Stimulated activated CD8-positive, alpha-beta memory T cell treated with anti-CD3 and anti-CD28 coated beads, Interleukin-2, amount 100 ng/mL, for 48 hours (primary cell): ENCODE data around the gene VOPP1.

ENCODE experiments used
- DNase-seq, 2 donors: peaks; one replicate each; pipeline ENCODE4 v3.0.0-alpha.2; 2020; ENCODE audit warnings: low read depth in 2 of 2

The VOPP1 gene

DNA sequence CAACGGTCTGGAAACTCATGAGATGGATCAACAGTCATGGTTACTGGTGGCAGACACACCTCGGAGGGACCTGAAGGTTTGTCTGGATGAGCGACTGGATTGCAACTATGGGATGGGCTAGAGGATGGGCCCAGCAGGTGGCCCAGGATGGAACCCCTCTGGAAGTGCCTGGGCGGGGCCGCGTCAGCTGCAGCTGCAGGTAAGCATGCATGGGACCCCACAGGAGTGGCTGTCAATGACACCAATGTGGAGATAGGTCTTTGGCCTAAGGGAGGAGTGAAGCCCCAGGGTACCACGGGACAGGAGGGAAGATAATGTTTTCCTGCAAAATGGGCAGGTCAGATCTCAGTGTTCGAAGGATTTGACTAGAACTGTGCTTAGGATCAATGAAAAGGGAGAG, 103.8 kb downstream of the VOPP1 start:
- no peak for DNase-seq

DNA sequence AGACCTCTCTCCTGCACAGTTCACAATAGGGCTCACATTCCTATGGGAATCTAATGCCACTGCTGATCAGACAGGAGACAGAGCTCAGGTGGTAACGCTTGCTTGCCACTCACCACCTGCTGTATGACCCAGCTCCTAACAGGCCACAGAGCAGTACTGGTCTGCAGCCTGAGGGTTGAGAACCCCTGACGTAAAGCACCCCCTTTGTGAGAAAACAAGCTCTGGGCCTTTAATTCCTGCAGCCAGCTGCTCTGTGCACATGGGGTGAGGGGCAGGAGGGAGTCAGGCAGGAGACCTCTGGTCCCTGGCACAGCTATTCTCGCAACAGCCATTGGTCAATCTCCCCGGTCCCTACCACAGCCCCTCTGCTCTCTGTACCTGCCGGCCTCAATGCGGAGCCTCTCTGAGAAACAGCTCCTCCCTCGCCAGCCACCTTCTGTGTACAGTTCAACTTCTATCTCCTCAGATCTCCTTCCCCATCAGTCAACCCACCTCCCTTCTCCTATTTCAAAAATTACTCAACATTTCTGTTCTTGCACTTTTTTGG, 105.2 kb downstream of the VOPP1 start:
- DNase-seq, result no peak

DNA sequence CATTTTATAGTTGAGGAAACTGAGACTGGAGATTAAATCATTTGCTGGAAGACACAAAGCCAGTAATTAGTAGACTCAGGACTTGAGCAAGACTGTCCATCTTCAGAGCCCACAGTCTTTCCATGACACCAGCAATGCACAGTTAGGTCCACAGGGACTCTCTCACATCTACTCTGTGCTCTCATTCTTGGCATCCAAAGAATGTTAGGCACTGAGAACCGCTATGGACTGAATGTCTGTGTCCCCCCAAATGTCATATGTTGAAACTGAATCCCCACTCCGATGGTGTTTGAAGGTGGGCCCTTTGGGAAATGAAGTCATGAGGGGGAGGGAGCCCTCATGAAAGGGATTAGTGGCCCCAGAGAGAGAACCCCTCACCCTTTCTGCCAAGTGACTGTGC, 106.6 kb downstream of the VOPP1 start:
- DNase-seq, result no peak

DNA sequence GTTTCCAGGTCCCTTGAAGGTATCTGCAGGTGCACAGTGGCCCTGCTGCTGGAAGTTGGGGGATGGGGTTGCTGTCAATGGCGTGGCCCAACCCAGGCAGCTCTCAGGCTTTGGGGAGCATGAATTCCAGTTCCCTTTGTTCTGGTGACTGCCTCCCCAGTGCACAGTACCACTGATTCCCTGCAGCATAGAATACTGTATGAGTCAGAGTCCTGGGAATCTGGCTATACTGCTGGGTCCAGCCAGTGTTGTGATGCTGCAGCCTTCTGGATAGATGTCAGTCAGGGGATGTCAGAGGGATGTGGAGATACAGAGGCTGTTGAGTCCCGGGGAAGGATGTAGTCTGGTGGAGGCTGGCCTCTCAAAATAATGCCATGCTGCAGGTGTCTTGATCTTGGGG, 107.9 kb downstream of the VOPP1 start:
- DNase-seq, result no peak

DNA sequence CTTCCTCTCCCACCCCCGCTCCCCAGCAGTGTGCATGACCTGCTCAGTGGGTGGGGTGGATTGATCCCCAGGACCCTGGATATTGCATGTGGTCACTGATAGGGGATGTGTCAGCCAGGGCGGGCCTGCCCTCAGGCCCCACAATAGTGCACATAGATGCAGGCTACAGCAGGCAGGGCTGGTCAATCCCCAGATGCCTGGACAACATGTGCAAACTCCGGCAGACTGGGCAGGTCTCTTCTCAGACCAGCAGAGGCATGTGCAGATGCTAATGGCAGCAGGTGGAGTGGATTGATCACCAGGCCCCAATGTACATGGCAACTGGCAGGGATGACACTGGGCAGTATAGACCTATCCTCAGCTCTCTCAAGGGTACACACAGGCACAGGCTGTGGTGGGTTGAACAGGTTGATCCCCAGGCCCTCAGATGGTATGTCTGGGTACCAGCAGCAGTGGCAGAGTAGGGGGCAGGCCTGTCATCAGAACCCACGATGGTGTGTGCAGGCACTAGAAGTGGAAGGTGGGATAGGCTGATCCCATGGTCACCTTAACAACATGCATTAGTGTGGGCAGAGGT, 108.5 kb downstream of the VOPP1 start:
- no peak for DNase-seq

DNA sequence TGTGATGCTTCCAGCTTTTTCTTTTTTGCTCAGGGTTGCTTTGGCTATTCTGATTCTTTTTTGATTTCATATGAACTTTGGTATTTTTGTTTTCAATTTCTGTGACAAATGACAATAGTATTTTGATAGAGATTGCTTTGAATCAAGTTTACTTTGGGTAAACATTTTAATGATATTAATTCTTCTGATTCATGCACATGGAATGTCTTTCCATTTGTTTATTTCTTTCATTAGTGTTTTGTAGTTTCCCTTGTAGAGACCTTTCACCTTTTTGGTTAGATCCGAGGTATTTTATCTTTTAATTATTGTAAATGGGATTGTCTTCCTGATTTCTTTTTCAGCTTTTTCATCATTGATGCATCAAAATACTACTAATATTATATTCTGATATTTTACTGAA, 114.0 kb downstream of the VOPP1 start:
- DNase-seq, result no peak

DNA sequence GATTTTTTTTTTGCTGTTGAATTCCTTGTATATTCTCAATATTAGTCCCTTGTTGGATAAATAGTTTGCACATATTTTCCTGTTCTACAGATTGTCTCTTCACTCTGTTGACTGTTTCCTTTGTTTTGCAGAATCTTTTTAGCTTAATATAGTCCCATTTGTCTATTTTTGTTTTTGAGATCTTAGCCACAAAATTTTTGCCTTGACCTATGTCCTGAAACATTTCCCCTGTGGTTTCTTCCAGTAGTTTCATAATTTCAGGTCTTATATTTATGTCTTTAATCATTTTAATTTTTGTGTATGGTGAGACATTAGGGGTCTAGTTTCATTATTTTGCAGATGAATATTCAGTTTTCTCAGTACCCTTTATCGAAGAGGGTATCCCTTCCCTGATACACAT, 114.5 kb downstream of the VOPP1 start:
- DNase-seq, result no peak

DNA sequence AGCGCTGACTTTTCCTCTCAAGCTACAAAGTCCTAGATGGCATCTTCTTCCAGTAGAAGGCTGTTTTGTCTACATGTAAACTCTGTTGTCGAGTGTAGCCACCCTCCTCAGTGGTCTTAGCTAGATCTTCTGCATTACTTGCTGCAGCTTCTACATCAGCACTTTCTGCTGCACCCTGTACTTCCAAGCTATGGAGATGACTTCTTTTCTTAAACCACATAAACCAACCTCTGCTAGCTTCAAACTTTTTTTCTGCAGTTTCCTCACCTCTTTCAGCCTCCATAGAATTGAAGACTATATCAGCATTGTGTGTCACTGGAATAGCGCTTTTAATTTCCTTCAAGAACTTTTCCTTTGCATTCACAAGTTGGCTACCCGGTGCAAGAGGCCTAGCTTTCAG, 119.3 kb downstream of the VOPP1 start:
- DNase-seq, result no peak

DNA sequence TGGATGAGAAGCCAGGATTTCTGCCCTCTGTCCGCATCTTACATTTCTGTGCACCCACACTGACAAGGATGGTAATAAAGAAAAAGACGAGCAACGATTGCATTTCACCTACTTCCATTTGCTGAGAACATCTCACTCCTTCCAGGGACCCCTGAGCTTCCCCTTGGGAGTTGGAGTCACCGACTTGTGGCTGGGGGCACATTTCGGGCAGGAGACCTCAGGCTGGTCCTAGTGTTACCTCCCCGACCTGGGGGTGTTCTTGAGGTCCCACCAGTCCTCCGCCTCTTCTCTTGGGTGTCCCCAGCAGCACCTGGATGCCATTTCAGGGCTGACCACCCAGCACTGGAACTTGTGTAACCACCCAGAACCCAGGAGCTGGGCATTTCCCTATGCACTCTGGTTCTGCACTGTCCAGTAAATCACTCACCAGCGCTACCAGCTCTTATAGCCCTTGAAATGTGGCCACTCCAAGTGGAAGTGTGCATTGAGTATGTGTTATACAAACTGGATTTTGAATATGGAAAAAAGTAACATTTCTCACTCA, 122.2 kb downstream of the VOPP1 start:
- no peak for DNase-seq

DNA sequence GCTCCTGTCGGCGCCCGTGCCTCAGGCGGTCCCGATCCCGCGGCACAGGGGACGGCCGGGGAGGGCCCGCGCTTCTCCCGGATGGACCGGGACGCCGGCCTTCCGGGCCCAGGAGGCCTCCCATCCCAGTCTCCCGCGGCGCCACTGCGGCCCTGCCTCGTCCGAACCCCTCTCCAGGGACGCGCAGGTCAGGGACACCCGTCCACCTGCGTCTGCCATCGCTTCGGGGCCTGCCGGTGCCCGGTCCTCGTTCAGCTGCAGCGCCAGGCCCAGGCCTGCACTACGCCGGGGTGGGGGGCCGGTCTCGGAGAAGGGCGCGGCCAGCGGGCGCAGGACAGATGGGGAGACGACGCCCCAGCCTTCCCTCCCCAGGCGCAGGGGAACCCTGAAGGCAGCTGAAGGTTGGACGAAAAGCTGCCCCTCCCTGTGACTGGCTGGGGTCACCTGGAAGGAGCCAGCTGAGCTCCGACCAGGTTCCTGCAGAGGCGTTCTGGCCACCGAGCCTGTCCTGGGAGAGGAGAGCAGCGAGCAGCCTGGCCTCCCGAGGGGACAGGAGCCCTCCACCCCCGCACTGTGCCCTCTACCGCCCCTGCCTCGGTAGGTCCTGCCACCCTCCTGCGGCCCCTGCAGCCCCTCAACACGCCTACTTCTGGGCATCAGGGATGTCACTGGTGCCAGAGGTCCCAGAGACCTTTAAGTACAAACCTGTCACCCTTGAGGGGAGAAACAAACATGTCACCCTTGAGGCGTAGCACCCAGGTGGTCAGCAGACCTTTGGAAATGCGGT, 122.9 kb downstream of the VOPP1 start:
- no peak for DNase-seq

DNA sequence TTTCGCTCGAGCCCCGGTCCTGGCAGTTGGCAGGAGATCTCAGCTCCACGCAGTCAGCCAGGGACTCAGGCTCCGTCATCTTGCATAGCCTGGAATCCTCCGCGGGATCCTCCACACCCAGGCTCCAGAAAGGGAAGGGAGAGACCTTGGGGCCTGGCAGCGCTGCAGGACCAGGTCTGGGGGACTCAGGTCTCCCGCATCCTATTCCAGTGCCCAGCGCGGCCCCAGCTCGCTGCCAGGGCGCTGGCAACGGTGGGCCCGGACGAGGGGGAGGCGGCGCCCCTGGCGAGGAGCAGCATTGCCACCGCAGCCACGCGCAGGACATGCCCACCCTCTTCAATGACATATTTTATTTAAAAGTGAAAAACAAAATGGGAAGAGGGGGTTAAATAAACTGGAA, 123.8 kb downstream of the VOPP1 start:
- no peak for DNase-seq

DNA sequence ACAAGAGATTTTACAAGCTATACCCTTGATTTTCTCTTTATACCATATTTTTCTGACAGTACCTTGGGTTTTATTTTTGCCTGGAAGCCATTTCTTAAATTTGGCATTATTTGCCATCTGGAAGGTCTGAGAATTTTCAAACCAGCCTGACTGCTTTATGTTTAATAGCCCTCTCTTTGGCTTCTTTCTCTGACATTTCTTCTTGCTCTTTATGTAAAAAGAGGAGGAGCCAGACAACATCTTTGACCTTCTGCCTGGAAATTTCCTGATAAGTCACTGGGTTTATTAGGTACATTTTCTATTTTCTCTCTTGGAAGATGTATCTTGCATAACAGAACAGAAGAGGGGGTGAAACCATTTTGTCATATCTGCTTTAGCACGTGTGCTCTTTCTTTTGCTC, 127.5 kb downstream of the VOPP1 start:
- no peak for DNase-seq

DNA sequence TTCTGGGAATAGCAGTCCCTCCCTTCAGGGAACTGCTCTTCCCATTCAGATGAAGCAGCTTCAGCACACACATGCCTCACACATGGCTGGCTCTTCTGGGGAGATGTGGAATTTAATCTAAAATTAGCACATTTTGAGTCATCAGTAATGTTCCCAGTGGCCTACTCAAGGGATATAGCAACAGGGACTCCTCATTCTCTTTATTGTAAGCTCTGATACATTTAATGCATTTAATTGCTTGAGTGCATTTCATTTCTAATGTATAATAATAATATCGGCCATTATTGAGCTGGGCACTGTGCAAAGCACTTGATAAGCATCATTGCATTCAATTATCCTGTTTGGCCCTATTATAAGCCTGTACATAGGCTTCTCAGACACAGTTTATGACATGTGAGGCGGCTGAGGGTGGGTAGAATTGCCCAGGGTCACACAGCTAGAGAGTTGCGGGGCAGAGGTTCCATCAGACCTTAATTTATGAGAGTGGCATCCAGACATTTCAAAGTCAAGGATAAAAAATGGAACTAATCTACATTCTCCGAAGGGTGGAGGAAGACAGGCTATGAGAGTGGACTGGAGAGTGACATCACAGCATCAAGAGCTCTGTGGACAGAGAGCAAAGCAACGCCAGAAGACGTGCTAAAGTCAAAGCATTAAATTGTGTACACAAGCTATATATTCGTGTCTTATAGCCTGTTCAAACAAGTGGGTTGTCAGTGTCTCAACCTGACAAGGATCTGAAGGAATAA, 130.4 kb downstream of the VOPP1 start:
- no peak for DNase-seq

DNA sequence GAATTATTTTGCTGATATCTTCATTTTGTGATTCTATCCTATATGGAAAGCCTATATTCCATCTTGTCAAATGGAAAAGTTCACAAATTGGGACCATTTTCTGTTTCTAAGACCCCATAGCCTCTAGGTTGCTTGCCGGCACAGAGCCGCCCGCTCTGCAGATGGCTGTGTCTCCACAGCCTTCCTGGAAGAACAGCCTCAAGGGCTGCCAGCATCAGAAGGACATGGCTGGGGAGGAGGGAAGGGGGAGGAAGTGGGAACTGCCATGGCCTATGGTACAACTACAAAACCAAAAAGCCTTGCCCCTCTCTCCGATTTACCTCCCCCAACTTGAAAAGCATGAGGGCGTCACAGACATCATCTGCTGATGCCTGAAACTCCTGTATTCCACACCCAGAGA, 131.3 kb downstream of the VOPP1 start:
- DNase-seq, result no peak

DNA sequence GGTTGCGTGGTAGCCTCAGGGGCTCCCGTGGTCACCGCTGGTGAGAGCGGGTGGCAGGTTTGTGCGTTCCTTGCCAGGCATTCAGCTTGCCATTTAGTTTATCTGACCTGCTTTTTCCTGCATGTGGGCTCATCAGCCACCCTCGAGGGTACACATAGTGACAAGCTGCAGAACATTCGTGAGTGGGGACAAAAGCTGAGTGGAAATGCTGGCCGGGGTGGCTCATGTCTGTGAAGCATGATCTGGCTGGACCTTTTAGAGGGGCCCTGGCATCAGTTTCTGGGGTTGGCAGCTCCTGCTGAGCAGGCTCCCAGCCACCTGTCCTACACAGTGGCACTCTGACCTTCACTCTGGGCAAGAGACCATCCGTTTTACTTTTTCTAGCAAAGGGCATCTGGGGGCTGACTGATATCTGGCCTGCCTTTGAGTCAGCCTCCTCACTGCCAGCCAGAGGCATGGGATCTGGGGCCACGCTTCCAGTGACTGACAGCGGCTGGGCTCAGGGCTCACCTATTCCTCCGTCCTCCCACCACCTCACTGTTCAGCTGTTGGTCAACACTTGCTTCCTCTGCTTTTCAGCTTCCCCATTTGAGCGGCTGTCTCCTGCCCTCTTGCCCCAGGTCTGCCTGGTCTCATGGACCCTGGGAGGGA, 132.1 kb downstream of the VOPP1 start:
- no peak for DNase-seq

DNA sequence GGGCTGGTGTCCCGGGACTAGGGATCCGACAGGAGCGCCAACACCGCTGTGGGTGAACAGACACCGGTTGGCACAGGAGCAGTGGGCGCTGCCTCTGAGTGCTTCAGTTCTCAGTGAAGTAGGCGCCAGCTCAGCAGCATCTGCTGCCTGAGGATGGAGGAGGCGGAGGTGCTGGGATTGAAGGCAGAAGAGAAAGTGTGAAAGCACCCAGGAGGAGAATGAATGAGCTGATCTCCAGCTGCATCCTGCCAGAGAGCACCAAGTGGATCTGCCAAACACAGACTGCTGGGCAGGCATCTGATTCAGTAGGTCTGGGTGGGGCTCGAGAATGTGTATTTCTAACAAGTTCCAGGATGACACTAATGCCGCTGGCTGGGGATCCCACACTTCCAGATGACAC, 132.7 kb downstream of the VOPP1 start:
- DNase-seq, result no peak

DNA sequence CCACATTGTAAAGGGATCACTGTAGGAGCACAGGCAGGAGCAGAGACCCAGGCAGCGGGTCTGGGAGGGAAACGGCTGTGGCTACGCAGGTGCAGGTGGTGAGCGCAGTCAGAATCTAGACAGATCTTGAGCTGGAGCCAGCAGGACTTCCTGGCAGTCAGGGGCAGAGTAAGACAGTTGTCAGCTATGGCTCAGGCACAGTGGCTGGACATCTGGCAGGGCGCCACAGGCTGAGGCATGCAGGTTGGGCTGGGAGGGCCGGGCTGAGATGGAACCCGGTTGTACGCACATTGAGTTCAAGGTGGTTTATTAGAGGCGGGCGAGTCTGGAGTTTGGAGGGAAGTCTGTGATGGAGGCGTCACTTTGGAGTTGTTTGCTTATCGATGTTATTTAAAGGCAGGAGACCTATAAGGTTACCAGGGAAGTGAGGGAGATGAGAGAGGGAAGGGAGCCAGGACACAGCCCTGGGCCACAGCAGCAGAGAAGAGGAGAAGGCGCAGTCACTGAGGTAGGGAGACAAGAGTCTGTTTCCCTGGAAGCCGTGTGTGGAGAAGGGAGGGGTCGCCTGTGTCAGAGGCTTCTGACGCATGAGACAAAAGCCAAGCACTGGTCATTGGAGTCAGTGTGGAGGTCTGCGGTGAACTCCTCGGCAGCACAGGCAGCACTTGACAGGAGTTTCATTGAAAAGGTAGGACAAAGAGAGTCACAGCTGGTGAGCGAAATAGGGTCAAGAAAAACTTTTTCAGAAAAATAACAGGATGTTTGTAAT, 133.4 kb downstream of the VOPP1 start:
- no peak for DNase-seq

DNA sequence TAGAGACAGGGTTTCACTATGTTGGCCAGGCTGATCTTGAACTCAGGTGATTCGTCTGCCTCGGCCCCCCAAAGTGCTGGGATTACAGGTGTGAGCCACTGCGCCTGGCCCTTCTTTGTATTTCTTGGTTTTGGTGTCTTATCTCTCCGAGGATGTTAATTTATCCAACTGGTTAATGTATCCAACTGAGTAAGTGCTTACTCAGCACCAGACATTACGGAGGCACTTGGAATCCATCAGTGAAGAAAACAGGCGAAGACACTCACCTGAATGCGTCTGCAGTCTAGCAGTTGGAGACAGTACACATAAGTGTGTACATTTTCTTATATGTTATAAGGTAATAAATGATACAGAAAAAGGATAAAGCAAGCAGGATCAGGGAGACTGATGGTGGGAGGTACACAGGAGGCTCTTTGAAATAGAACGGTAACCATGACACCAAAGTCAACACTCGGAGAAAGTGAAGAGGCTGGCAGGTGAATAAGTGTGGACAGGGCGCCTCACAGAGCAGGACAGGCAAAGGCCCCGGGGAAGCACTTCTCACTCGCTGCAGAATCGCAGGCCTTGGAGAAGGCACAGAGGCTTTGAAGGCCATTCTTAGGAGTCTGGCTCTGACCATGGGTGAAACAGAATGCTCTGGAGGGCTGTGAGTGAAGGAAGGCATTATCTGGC, 134.1 kb downstream of the VOPP1 start:
- DNase-seq, result no peak

DNA sequence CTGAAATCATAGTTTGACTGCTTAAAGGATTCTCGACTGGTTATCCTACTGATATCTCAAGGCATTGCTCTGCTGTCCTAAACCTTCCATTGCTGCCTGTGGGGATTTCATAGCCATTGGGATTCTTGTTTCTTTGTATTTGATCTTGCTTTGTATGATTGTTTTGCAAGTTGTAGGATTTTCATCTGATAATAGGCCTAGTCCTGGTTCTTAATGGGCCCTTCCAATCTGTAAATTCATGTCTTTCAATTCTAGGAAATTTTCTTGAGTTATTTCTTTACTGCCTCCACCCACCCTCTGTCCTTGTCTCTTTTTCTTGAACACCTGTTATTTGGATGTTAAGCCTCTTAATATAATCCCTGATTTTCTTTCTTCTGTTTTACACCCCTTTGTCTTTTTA, 134.9 kb downstream of the VOPP1 start:
- DNase-seq, result no peak

DNA sequence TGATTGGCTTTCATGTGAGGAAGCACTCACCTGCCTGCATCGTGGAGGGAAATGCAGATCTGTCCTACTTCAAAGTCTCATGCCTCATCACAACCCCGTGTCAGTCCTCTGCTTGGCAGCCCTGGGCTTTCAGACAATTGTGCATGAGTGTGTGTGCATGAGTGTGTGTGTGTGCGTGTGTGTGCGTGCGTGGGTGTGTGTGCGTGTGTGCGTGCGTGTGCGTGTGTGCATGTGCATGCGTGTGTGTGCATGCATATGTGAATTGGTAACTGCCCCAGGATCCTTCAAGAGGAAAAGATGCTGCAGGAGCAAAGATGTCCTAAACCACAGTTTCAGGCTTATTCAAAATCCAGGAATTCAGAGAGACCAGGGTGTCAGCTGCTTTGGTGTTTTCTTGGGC, 135.8 kb downstream of the VOPP1 start:
- DNase-seq, result no peak

DNA sequence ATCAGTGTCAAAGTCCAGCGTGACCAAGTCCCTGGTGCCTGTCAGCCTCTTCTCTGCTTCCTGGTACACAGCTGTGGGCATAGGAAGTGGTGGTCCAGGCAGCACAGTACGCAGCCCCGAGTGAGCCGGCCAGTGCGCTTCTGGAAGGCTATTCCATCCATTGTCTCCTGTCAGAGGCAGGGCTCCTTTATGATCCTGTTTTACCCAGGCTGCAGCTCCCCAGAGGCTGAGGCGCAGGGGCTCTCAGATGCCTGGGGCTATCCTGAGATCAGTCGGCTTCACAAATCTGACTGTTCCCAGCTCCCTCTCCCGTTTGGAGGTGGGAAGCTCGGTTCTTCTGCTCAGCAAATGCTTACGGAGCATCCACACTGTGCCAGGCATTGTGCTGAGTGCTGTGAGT, 136.8 kb downstream of the VOPP1 start:
- DNase-seq, result no peak
